SIG-M5 treated with dmso at 0.1 percent for 504 hours (cell line): Measurements from ENCODE around the gene KCNJ10.

Experiments
- DNase-seq: peaks from one replicate; lab custom pipeline; 2025; ENCODE audit not compliant: unreplicated experiment; lab: John Stamatoyannopoulos, UW

KCNJ10 gene

DNA sequence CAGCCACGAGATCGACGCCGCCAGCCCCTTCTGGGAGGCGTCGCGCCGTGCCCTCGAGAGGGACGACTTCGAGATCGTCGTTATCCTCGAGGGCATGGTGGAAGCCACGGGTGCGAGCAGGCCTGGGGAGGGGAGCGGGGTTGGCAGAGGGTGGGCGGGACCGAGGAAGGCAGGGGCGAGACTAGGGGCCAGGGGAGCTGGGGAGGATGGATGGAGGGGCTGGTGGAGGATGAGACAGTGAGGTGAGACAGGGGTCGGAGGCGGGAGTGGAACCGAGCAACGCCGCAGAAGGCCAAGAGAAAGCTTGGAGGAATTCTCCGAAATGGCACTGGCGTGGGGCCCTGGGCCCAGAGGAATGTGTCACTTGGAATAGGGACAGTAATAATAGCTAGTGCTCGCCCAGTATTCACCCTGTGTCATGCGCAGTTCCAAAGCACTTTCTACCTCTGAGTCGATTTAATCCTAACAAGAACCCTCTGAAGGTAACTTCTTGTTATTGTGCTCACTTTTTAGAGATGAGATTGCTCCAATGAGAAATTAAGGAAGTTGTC lies 14.9 kb upstream of the KCNJ10 start:
- DNase-seq = no peak

DNA sequence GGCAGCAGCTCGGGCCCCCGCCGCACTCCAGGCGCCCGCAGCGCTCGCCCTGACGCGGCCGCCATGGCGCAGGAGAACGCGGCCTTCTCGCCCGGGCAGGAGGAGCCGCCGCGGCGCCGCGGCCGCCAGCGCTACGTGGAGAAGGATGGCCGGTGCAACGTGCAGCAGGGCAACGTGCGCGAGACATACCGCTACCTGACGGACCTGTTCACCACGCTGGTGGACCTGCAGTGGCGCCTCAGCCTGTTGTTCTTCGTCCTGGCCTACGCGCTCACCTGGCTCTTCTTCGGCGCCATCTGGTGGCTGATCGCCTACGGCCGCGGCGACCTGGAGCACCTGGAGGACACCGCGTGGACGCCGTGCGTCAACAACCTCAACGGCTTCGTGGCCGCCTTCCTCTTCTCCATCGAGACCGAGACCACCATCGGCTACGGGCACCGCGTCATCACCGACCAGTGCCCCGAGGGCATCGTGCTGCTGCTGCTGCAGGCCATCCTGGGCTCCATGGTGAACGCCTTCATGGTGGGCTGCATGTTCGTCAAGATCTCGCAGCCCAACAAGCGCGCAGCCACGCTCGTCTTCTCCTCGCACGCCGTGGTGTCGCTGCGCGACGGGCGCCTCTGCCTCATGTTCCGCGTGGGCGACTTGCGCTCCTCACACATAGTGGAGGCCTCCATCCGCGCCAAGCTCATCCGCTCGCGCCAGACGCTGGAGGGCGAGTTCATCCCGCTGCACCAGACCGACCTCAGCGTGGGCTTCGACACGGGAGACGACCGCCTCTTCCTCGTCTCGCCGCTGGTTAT lies 14.2 kb upstream of the KCNJ10 start:
- peak; percentile 33 for DNase-seq

DNA sequence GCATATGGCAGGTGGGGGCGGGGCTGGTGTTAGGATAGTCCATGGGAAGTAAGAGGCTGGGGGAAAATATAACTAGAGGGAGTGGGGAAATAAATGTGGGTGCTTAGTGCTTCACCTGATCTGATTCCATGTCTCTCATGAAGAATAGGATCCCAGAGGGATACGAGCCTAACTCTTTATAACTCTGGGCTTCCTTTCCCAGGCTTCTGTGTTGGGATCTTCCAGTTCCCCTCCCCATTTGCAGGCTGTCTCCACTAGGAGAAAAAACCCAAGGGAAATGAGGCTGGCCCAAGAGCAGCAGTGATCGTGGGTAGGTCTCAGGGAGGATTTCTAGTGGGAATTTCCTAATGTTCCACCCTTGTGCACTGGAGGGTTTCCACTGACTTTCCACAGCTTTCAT lies 13.0 kb upstream of the KCNJ10 start:
- DNase-seq = no peak

DNA sequence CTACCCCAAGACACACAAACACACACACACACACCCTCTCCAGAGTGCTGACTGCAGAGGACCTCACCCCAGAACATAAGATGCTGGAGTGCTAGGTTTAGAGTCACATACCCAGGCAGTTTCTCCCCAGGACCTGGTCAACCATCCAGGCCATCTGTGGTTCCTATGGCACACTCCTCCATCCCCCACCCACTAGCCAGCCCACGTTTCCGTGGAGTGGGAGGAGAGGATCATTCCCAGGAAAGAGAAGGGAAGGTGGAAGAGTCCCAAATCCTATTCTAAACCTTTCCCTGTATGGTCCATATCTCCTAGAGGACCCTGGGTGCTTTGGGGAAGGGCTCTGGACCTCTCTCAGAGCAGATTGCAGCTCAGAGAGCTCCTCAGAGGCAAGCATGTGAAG lies 12.5 kb upstream of the KCNJ10 start:
- no peak for DNase-seq

DNA sequence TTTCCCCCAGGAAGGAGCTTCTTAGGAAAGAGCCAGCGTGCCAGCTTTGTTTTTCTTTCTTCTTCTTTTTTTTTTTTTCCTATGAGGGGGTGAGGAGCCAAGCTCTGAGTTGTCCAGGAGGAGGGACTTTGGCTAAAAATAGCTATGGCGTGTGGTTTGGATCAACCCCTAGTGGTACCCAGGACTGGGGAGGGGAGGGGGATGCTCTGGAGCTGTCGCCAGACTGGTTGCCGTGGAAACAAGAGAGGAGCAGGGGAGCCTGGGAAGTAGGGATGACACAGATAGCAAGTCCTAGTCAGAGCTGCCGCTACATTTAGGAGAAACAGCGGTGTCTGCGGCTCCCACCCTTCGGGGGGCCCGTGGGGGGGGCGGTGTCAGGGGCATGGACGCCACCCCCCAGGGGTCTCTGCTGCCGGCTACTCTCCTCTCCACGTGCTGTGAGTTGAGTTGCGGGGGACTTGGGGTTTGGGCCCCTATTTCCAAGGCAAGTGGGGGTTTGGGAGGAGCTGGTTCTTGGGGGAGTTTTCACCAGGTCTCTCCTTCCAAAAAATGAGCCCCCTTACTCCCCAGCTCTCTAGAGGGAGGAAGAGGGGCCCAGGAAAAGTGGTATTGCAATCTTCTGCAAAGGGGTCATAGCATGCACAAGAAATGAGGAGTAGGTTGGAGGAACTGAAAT lies 11.4 kb upstream of the KCNJ10 start, which contains the start of gene KCNJ9:
KCNJ9 (plus strand) TSS at position 278 of the 676 bp plus-strand sequence. CDS start 2,493 bp downstream, outside the sequence.
- peak; percentile 16 for DNase-seq

DNA sequence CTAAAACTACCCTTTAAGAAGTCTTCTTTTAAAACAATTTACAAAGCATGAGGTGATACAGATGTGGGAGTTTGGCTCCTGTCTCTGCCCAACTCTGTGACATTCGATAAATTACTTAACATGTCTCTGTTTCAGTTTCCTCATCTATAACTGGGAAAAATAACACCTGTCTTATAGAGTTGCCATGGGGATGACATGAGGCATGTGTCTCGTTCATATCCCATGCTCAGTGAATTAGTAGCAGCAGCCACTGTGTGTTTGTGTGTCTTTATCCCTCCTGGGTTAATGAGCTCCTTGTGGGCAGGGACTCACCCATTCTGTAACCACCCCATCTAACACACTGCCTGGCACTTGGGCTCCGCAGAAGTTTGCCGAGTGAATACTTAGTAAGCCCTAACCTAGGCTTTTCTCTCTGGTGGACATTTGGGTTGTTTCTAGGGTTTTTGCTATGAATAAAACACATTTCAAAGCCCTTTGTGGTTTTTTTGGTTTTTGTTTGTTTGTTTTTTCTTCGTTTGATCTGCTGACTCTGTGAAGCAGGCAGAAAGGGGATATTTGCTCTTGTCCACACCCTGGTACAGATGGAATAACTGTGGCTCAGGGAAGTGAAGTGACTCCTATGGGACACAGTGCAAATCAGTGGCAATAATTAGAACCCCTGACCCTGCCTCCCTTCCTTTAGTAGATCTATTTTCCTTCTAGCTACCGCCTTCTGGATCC lies 10.6 kb upstream of the KCNJ10 start:
- no peak for DNase-seq

DNA sequence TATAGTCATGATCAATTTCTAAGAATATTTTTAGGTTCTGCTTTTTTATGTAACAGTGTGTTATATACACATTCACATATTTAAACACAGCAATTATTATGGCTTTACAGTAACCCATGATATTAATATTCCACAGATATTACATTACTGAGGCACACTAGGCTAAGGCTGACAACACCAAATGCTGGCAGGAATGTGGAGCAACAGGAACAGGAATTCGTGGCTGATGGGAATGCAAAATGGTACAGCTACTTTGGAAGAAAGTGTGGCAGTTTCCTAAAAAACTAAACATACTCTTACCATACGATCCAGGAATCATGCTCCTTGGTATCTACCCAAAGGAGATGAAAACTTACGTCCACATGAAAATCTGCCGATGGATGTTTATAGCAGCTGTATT lies 9.5 kb upstream of the KCNJ10 start:
- no peak for DNase-seq

DNA sequence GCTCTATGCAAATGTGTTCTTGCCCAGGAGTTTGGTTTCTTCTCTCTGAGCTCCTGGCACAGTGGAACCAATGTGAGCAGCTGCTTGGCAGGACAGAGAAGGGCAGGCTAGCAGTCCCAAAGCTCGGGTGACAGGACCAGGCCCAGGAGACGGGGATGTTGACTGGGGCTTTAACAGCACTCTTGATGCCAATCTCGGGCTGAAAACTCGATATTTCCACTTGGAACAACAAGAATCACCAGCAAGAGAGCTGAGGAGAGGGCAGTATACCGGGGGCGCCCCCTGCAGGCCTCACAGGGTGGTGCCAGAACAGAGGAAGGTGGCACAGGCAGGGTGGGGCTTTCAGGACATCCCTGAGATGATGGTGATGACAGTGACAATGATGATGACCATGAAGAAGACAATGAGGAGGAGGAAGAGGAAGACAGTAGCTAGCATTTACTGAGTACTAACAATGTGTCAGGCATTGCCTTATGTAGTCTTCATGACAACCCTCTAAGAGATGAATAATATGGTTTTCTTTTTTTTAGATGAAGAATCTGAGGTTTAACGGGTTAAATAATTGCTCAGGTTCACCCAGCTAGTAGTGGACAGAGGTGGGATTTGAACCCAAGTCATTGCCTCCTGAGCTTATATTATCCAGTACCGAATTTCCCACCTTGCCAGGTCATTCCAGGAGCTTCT lies 8.7 kb upstream of the KCNJ10 start:
- peak; percentile 59 for DNase-seq

DNA sequence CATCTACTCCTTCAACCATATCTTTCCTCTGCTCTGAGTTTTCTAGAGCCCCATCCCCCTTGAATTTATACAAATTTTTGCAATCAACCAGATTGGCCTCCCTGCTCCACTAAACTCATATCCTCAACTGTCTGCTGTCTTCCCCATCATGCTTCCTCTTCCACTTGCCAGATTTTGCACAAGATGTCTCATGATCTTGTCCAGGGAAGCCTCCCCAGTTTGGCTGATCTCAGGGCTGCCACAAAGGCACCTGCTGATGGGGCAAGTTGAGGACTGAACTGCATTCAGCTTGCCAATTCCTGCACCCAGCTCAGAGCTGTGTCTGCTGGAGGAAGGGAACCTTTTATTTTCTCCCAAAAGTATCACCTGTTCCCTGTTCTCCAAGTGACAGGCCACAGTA lies 7.5 kb upstream of the KCNJ10 start:
- DNase-seq = peak; percentile 58

DNA sequence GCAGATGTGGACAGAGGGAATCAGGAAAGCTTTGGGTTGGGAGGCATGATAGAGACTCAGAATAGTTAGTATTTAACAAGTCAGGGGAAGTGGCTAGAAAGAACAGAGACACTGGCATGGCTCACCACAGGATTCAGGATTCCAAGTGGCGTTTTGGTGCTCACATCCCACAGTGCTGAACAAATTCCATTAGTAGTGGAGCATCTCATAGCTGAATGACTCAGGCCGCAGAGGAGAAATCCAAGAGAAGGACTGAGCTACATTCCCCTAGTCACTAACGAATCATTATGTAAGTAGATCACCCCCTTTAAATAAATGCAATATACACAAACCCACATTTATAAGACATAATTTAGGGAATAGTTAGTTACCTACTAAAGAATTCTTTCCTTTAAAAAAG lies 6.3 kb upstream of the KCNJ10 start:
- DNase-seq = no peak

DNA sequence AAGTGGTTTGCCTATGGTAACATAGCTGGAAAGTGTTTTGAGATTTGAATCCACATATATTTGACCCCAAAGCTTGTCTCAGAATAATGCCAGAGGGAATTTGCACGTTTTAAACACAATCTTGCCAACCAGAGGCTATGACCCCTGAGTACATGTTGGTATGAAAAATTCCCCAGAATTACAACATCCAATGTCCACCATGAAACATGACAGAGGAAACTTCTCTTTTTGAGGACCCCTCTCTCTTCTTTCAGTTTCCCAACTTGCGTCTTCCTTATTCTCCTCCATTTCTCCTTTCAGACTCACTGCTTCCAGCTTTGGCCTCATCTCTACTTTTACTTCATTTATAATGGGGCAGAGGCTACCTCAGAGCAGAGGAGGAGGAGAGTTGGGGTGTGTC lies 5.9 kb upstream of the KCNJ10 start:
- peak; percentile 31 for DNase-seq

DNA sequence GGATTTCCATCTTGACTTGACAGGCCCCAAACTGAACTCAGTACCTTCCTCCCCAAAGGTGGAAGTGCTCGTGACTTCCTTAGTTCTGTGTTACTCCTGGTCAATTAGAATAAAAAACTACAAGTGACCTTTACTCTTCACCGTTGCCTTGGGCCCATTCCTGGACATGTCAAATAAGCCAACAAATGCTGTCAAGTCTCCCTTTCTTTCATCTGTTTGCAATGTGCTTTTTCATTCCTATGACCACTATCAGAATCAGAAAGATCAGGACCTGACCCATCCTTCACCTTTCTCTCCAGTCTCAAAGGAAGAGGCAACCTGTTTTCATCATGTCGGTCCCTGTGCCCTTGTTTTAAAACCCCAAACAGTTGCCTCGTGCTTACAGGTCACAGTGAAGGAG lies 4.9 kb upstream of the KCNJ10 start:
- DNase-seq = no peak

DNA sequence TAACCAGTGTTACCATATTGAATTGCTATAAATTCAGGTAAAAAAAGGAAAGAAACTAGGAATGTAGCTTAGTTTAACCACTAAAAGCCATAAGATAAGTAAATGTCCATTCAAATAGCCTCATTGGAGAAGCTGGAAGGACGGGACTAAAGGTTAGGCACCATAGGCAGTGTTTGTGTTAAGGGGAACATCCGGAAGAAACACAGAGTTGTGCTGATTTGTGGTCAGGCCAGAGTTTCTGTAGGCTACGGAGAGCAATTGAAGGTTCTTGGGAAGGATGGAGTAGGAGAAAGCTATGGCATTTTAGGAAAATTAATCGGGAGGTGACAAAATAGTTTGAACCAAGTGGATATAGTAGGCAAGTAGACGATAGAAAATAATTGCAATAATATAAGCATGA lies 1.3 kb upstream of the KCNJ10 start:
- DNase-seq = no peak

DNA sequence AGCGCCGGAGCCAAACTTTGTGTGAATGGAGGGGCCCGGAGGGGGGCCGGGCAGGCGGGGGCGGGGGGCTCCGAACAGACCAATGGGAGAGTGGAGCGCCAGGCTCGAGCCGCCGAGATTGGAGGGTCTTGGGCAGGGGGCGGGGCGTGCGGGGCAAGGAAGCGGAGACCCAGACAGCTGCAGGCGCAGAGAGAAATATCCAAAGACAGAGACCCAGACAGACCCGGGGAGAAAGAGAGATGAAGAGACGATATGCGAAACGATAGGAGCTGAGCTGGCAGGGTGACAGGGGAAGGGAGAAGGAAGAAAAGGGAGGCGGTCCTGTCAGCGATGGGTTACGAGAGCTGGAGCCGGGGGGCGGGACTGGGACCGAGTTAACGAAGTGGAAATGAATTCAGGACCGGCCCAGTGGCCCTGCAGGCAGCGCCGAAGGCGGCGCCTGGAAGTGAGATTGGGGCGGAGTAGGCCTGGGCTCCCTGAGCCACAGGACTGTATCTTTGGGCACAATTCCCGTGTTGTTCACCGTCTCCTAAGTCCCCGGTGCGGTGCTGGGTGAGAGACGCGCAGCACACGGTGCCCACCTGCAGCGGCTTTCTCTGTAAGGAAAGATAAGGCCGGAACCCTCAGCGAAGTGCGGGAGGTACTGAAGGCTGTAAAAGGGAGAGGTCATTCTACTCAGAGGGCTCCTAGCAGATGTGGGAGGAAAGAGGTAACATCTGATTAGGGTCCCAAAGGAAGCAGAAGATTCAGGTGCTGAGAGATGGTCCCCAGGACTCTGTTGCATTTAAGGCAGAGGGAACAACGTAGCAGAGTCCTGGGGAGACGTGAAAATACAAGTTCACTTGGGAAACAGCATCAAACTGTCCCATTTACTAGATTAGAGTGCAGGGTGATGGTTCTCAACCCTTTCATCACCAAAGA lies 543 bp upstream of the KCNJ10 start:
- DNase-seq = peak; percentile 65

DNA sequence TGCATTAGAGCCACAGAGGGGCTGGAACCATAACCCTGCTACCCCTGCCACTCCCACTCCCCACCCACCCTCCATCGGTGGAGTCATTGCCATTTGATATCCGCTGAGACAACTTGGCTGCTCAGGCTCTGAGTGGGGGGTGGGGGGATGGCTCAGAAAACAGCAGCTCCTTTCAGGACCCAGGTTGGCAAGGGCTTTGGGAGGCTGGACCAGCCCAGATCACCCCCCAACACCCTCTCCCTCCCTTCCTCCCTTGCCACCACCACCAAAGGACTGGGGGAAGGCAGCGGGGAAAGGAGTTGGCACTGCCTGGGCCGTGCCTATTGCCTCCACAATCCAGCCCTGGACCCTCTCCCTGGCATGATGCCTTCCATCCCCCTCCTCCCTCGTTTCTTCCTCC lies 1.7 kb downstream of the KCNJ10 start:
- no peak for DNase-seq

DNA sequence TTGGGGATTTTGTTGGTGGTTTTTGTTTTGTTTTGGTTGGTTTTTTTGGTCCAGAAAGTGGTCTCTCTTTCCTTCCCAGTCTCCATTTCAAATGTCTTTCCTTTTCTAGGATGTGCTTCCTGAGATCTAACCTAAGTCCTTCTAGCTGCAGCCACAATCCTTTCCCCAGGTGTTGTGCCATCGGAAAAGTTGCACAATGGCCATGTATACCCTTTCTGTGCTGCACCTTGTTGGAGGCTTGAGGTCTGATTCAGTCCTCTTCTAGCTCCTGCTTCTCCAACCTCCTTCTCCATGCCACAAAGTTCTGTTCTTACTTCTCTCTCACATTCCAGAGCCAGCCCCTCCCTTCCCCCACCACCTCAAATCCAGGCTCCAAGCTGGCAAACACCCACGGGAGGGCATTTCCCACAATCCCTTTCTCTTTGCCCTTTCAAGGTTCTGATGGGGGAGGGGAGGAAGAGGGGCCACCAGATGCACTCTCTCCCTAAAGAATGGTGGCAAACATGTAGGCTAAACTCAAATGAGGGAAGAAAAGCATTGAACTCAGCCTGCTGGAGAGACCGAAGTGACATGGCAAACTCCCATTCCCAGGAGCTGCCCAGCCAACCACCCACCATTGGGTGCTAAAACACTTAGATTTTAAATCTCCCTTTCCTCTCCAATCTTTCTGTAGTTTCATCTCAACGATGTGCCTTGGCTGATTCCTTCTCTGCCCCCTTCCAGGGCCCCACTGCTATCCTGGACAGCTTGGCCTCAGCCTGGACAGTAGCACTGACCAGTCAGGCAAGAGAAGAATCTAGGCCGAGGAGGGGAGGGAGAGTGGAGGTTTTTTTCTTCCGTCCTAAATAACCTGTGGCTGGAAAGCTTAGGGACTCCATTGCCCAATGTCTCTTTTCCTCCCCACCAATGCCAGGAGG lies 2.9 kb downstream of the KCNJ10 start:
- DNase-seq = no peak

DNA sequence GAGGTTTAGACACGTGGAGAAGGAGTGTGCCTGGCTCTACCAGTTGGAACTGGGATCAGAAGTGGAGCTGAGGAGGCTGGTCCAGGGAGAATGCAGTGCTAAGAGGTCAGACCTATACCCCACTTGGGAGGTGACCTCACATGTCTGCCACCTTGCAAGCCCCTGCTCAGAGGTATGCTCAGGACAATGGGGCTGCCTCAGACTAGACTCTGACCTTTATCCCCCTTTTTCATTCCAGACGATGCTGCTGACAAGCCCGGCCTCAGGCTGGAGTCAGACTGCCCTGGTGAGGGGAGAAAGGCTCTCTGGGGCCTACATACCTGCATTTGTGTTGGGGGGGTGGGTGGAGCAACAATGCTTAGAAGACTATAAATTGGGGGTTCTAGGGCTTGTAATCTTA lies 5.2 kb downstream of the KCNJ10 start:
- no peak for DNase-seq

DNA sequence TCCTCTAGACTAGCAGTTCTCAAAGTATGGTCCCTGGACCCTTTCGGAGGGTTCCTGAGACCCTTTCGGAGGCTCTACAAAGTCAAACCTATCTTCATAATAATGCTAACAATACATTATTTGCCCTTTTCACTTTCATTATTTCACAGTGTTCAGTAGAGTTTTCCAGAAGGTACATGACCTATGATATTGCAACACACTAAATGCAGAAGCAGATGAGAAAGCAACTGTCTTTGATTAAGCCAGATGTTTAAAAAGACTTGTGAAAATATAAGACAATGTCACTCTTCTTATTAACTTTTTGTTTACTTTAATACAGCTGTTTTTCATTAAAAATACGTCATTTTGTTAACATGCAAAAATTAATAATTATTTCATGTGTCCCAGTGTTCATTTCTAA lies 5.8 kb downstream of the KCNJ10 start:
- DNase-seq = no peak

DNA sequence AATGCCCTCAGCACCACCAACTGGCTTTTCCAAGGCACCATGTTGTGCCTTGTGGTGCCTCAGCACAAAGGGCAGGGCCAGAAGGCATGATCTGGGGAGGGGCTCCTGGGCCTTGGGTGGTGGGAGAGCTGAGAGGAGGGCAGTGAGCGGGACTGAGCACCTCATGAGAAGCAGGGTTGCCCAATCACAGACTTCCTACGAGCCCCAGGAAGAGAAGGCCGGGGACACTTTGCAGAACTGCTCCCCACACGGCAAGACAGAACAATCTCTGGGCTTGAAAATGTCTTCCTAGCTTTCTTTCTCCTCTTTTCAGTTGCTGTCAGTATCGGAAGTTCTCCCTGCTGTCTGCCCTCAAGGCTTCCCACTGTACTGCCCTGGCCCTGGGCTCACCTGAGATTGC lies 6.8 kb downstream of the KCNJ10 start:
- no peak for DNase-seq
